Activated B cell treated with CpG ODN at 0.5 μM for 24 hours (primary cell): ENCODE results near the gene PTPRD. TPM values are rescaled to one million over a fixed set of nuclear protein-coding genes. Genes with fewer than 3 reads are reported as not detected.

Source experiments
- ATAC-seq: fragments of 200-7000 bp; cut with Tn5 transposase; one replicate; pipeline ENCODE4 v1.10.0; 2021; ENCODE audit warnings: low read depth, mild to moderate bottlenecking, moderate library complexity
- CTCF ChIA-PET: fragments of 350-600 bp; sonication (Branson Sonifier 250); formaldehyde crosslinking; loops from one replicate; lab custom pipeline; 2021; ENCODE audit warnings: antibody characterized with exemption; lab: Charles Lee
- POLR2A ChIA-PET: fragments of 350-600 bp; sonication (Branson Sonifier 250); formaldehyde crosslinking; loops from one replicate; lab custom pipeline; 2021; ENCODE audit warnings: antibody characterized with exemption; lab: Charles Lee
- DNase-seq: peaks from one replicate; pipeline ENCODE4 v3.0.0; 2022
- H3K27ac Mint-ChIP-seq: one replicate; pipeline ENCODE4 v1.8.0; 2020; ENCODE audit warnings: mixed read lengths
- H3K27me3 Mint-ChIP-seq: one replicate; pipeline ENCODE4 v1.8.0; 2021; ENCODE audit warnings: mixed read lengths
- H3K36me3 Mint-ChIP-seq: one replicate; pipeline ENCODE4 v1.8.0; 2021; ENCODE audit warnings: low read depth, mixed read lengths
- H3K4me1 Mint-ChIP-seq: one replicate; pipeline ENCODE4 v1.8.0; 2021; ENCODE audit warnings: mixed read lengths
- H3K4me3 Mint-ChIP-seq: one replicate; pipeline ENCODE4 v1.8.0; 2020; ENCODE audit warnings: mild to moderate bottlenecking, mixed read lengths
- H3K9me3 Mint-ChIP-seq: one replicate; pipeline ENCODE4 v1.8.0; 2020; ENCODE audit warnings: mixed read lengths
- intact Hi-C: fragments of 100-400 bp; cut with micrococcal nuclease; formaldehyde crosslinking; loops from one replicate; pipeline ENCODE4 v1.15.1; 2024
- total RNA-seq: library from RNA; stranded (reverse); gene quantifications from 2 replicates; pipeline ENCODE4 v1.2.3, GENCODE V29; 2022
- TF ChIP-seq, protein P1 (sequence below): fragments of 200-600 bp; IDR thresholded peaks from one replicate; pipeline ENCODE4 v1.8.0; 2022; ENCODE audit warnings: antibody characterized with exemption, mild to moderate bottlenecking

PTPRD gene
- total RNA-seq, 1 donor from 2014 or later: 0.04 TPM

DNA sequence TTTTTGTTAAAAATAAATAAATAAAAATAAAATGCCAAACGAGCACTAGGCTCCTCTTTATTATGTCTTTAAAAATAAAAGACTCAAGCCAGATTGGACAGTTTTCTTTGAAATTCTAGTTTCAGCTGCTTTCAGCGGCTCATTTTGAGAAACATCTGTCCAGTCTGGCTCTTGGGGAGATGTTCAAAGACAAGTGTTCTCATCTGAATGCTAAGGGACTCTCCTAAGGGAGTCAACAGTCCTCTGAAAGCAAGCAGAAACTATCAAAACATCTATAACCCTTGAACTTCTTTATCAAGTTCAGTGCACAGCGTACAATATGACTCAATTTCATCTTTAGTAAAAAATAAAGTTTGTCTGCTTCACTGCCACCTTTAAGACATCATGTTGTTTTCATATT is 1927.0 kb downstream of the PTPRD start:
- TF ChIP-seq, protein P1, sequence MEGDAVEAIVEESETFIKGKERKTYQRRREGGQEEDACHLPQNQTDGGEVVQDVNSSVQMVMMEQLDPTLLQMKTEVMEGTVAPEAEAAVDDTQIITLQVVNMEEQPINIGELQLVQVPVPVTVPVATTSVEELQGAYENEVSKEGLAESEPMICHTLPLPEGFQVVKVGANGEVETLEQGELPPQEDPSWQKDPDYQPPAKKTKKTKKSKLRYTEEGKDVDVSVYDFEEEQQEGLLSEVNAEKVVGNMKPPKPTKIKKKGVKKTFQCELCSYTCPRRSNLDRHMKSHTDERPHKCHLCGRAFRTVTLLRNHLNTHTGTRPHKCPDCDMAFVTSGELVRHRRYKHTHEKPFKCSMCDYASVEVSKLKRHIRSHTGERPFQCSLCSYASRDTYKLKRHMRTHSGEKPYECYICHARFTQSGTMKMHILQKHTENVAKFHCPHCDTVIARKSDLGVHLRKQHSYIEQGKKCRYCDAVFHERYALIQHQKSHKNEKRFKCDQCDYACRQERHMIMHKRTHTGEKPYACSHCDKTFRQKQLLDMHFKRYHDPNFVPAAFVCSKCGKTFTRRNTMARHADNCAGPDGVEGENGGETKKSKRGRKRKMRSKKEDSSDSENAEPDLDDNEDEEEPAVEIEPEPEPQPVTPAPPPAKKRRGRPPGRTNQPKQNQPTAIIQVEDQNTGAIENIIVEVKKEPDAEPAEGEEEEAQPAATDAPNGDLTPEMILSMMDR: no peak
- intact Hi-C loops: no loop called here
- no peak for ATAC-seq
- no peak overlapping the region for H3K4me3 Mint-ChIP-seq
- no peaks in the 10 kb centered on the region for H3K36me3 Mint-ChIP-seq
- no peak overlapping the region for H3K27ac Mint-ChIP-seq
- H3K27me3 Mint-ChIP-seq: no peaks in the 10 kb centered on the region
- H3K4me1 Mint-ChIP-seq: no peaks in the 10 kb centered on the region
- ChIA-PET POLR2A (no interaction called here), CTCF (no interaction called here)
- no peak for DNase-seq
- H3K9me3 Mint-ChIP-seq: peaks cover 2% of the 10 kb centered on the region

DNA sequence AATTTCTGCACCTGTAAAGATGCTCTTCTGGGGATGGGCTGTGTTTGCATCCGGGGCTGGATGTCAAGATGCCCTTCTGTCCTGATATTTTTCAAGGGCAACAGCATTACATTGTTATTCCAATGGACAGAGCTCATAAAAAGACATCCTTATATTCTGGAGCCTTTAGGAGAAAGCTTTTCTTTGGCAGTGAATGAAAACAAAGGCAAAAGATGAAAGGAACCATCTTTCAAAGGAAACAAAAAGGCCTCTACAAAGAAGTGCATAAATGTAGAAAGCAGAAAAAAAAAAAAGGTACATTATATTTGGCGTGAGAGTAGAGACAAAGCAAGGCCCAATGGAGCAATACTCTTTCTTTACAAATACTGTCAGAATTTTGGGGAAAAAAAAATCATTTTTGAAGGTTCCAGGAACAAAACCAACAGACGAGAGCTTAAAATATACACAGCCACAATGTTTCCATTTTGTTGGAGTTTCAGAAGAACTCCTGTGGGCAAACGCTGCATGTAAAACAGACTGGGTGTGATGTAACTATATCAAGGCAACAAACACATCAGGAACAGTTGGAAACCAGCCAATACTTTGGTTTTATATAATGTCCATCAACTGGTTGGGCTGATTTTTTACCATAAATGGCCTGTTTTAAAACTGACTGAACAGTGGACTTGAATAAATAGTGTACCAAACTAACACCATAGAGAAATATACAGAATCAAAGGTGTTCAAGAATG is 1927.7 kb downstream of the PTPRD start:
- no peak for ATAC-seq
- no peak overlapping the region for H3K27ac Mint-ChIP-seq
- DNase-seq: no peak
- ChIA-PET CTCF (no interaction called here), POLR2A (no interaction called here)
- peaks cover 2% of the 10 kb centered on the region for H3K9me3 Mint-ChIP-seq
- no peak overlapping the region for H3K4me3 Mint-ChIP-seq
- TF ChIP-seq, protein P1: no peak
- intact Hi-C loops: no loop called here
- no peaks in the 10 kb centered on the region for H3K4me1 Mint-ChIP-seq
- H3K36me3 Mint-ChIP-seq: no peaks in the 10 kb centered on the region
- no peaks in the 10 kb centered on the region for H3K27me3 Mint-ChIP-seq

DNA sequence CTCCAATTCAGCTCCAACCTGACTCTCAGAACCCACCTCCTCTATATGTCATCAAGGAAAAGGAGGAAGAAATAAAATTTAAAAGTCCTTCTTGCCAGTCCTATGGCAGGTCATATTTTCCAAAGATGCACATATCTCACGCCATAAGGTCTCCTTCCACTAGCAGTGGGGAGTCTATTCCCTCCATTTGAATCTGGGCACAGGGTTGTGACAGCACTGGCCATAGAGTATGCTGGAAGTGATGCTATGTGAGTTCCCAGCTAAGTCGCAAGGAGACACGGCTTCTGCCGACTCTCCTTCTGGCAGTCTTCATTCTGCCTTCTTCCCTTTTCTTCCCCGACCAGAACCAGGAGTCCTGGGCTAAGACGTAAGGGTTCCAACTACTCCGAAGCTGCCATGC is 1929.3 kb downstream of the PTPRD start:
- H3K9me3 Mint-ChIP-seq: no peaks in the 10 kb centered on the region
- ATAC-seq (no peak), DNase-seq (no peak)
- no peaks in the 10 kb centered on the region for H3K4me1 Mint-ChIP-seq
- H3K27ac Mint-ChIP-seq: no peak overlapping the region
- H3K27me3 Mint-ChIP-seq: no peaks in the 10 kb centered on the region
- TF ChIP-seq, protein P1: no peak
- ChIA-PET POLR2A (no interaction called here), CTCF (no interaction called here)
- no peak overlapping the region for H3K4me3 Mint-ChIP-seq
- H3K36me3 Mint-ChIP-seq: no peaks in the 10 kb centered on the region
- intact Hi-C loops: no loop called here

DNA sequence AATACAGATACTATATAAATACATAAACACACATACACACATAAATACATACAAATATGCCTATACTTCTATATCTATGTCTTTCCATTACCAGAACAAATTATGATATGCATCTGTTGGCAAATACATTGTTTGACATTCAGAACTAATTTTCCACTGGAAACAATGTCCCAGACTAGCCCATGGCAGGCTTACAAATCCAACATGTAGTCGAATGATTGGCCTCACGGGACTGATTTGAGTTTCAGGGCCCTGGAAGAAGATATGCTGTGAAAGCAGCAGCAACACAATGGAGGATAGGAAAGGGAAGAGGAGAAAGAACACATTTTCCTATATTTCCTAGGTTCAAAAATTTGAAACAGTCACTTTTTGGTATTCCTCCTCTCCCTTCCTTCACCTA is 1932.1 kb downstream of the PTPRD start:
- ChIA-PET POLR2A (no interaction called here), CTCF (no interaction called here)
- TF ChIP-seq, protein P1: no peak
- Mint-ChIP-seq H3K27ac (no peak overlapping the region), H3K4me3 (no peak overlapping the region), H3K4me1 (no peaks in the 10 kb centered on the region), H3K27me3 (no peaks in the 10 kb centered on the region), H3K9me3 (no peaks in the 10 kb centered on the region), H3K36me3 (no peaks in the 10 kb centered on the region)
- DNase-seq: no peak
- intact Hi-C loops: no loop called here
- ATAC-seq: no peak

DNA sequence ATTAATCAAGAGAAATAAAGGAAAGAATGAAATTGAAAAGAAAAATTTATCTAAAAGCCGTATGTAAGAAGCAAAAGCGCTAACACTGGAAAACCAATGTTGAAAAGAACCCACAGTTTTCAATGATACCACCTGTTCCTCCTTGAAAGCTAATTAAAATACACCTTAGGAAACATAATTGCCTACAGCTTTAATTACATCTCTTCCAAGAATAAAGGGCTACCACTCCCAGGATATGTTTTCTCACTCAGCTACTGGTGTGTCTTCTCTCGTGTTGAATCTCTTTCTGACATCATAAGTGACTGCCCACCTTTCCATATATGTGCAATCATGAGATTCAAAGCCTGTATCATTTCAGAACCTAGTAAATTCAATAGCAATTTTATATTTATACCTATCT is 1932.6 kb downstream of the PTPRD start:
- DNase-seq (no peak), ATAC-seq (no peak)
- TF ChIP-seq, protein P1: no peak
- ChIA-PET CTCF (no interaction called here), POLR2A (no interaction called here)
- no peaks in the 10 kb centered on the region for H3K27me3 Mint-ChIP-seq
- no peak overlapping the region for H3K27ac Mint-ChIP-seq
- H3K9me3 Mint-ChIP-seq: no peaks in the 10 kb centered on the region
- H3K4me3 Mint-ChIP-seq: no peak overlapping the region
- intact Hi-C loops: no loop called here
- no peaks in the 10 kb centered on the region for H3K36me3 Mint-ChIP-seq
- H3K4me1 Mint-ChIP-seq: no peaks in the 10 kb centered on the region
